Measurements from ENCODE around the gene NDUFS8. TPM values are rescaled to one million over a fixed set of nuclear protein-coding genes. Genes with fewer than 3 reads are reported as not detected.

The NDUFS8 gene
- total RNA-seq, 6 donors from 2014 or later, result 64.5 to 196 (median 143) TPM

DNA sequence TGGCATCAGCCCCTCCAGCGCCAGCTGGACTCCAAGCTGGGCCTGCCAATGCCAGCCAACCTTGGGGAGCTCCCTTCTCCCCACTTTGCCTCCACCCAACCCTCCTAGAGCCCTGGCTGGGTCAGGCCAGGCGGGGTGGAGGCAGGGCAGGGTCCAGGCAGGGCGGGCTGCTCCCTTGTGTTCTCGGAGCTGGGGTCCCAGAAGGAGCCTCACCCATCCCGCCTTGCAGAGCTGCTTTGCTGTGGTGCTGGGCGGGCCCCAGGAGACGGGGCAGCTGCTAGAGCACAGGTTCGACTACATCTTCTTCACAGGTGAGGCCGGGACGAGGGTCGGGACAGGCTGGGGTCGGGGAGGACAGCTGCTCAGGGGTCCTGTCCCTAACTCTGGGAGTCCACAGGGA lies 11.0 kb upstream of the NDUFS8 start:
- peak overlapping the region in 2 of 4 donors; percentile 12 to 46 for H3K27ac ChIP-seq
- ATAC-seq (ENCODE audit: low FRiP score in 2 of 2) (no peak), DNase-seq (peak in 1 of 2 donors; percentile 72)
- H3K9me3 ChIP-seq, result no peaks in the 10 kb centered on the region
- no peak overlapping the region for H3K4me3 ChIP-seq
- TF ChIP-seq EP300 (IDR thresholded peaks at IDR 0.05) (no peak), POLR2A (IDR thresholded peaks at IDR 0.05) (no peak)
- TF ChIP-seq, protein P1, sequence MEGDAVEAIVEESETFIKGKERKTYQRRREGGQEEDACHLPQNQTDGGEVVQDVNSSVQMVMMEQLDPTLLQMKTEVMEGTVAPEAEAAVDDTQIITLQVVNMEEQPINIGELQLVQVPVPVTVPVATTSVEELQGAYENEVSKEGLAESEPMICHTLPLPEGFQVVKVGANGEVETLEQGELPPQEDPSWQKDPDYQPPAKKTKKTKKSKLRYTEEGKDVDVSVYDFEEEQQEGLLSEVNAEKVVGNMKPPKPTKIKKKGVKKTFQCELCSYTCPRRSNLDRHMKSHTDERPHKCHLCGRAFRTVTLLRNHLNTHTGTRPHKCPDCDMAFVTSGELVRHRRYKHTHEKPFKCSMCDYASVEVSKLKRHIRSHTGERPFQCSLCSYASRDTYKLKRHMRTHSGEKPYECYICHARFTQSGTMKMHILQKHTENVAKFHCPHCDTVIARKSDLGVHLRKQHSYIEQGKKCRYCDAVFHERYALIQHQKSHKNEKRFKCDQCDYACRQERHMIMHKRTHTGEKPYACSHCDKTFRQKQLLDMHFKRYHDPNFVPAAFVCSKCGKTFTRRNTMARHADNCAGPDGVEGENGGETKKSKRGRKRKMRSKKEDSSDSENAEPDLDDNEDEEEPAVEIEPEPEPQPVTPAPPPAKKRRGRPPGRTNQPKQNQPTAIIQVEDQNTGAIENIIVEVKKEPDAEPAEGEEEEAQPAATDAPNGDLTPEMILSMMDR (IDR thresholded peaks at IDR 0.05), result no peak
- peaks cover 0 to 34% (median 19%) of the 10 kb centered on the region in 4 donors for H3K36me3 ChIP-seq
- H3K4me1 ChIP-seq, result peaks cover 9 to 43% (median 33%) of the 10 kb centered on the region in 4 donors
- WGBS, 2 donors, result 90 to 92% methylated on average over 5 to 11 of the region's 12 CpGs
- no peaks in the 10 kb centered on the region for H3K27me3 ChIP-seq

- H3K9me3 ChIP-seq, result no peaks in the 10 kb centered on the region
- DNase-seq (peak; percentile 37 to 63), ATAC-seq (ENCODE audit: low FRiP score in 2 of 2) (peak; percentile 41 to 42)
- TF ChIP-seq EP300 (IDR thresholded peaks at IDR 0.05) (no peak), POLR2A (IDR thresholded peaks at IDR 0.05) (no peak), POLR2AphosphoS5 (IDR thresholded peaks at IDR 0.05) (no peak)
- TF ChIP-seq, protein P1 (IDR thresholded peaks at IDR 0.05), result peak in 4 of 6 experiments; percentile 11 to 56 (median 24)
- peak overlapping the region in 3 of 4 donors; percentile 10 to 52 (median 12) for H3K27ac ChIP-seq
- H3K27me3 ChIP-seq, result no peaks in the 10 kb centered on the region
- no peak overlapping the region for H3K4me3 ChIP-seq
- H3K4me1 ChIP-seq, result peaks cover 3 to 32% (median 23%) of the 10 kb centered on the region in 4 donors
- H3K36me3 ChIP-seq, result peaks cover 0 to 40% (median 27%) of the 10 kb centered on the region in 4 donors
- 50 to 53% methylated on average over 11 of the region's 11 CpGs for WGBS, 2 donors
These were observed 9.9 kb upstream of the NDUFS8 start for GRCh38 chr11:68020575-68020974.

- WGBS, 2 donors, result 80 to 86% methylated on average over 3 to 15 of the region's 27 CpGs
- Histone ChIP-seq H3K9me3 (no peaks in the 10 kb centered on the region), H3K36me3 (peaks cover 0 to 45% (median 32%) of the 10 kb centered on the region in 4 donors), H3K4me3 (no peak overlapping the region), H3K27ac (peak overlapping the region in 2 of 4 donors; percentile 12 to 52), H3K4me1 (peaks cover 3 to 25% (median 18%) of the 10 kb centered on the region in 4 donors), H3K27me3 (no peaks in the 10 kb centered on the region)
- TF ChIP-seq, protein P1 (IDR thresholded peaks at IDR 0.05), result peak; percentile 6 to 63 (median 38)
- no peak for TF ChIP-seq POLR2AphosphoS5 (IDR thresholded peaks at IDR 0.05)
- no peak for TF ChIP-seq EP300 (IDR thresholded peaks at IDR 0.05)
- TF ChIP-seq POLR2A (IDR thresholded peaks at IDR 0.05), result no peak
- DNase-seq (peak; percentile 67 to 79), ATAC-seq (ENCODE audit: low FRiP score in 2 of 2) (peak; percentile 32 to 51)
These were observed 9.2 kb upstream of the NDUFS8 start for GRCh38 chr11:68021167-68021787.

- no peak overlapping the region for H3K27ac ChIP-seq
- H3K4me3 ChIP-seq, result no peak overlapping the region
- ATAC-seq (ENCODE audit: low FRiP score in 2 of 2) (no peak), DNase-seq (peak in 1 of 2 donors; percentile 67)
- no peaks in the 10 kb centered on the region for H3K27me3 ChIP-seq
- peaks cover 0 to 55% (median 40%) of the 10 kb centered on the region in 4 donors for H3K36me3 ChIP-seq
- no peaks in the 10 kb centered on the region for H3K9me3 ChIP-seq
- no peak for TF ChIP-seq EP300 (IDR thresholded peaks at IDR 0.05)
- TF ChIP-seq, protein P1 (IDR thresholded peaks at IDR 0.05), result no peak
- no peak for TF ChIP-seq POLR2AphosphoS5 (IDR thresholded peaks at IDR 0.05)
- TF ChIP-seq POLR2A (IDR thresholded peaks at IDR 0.05), result no peak
- WGBS, 2 donors, result 88% methylated on average over 13 of the region's 13 CpGs; no CpG with 5 or more reads in 1 of the 2 donors
- peaks cover 0 to 15% (median 7%) of the 10 kb centered on the region in 4 donors for H3K4me1 ChIP-seq
These were observed 8.0 kb upstream of the NDUFS8 start for GRCh38 chr11:68022531-68022930.
